GM13976 (cell line): Measurements from ENCODE around the gene C2orf81.
A peak's percentile ranks its signal among the peaks of the same experiment; 100 is the strongest.
"Not testable (repeated sequence)": the region's sequence is repeated elsewhere in the genome, so short reads cannot be mapped to it uniquely, and the experiment has no call there.

Source experiments
- DNase-seq: peaks from one replicate; pipeline ENCODE4 v3.0.0; 2012; ENCODE audit warnings: low spot score
- in situ Hi-C: fragments of 300-500 bp; cut with MboI; formaldehyde crosslinking; loops from one replicate; pipeline ENCODE4 v1.12.0; 2022; ENCODE audit warnings: low sequenced_read_pairs, mixed read lengths, inconsistent platforms; ENCODE audit not compliant: unreplicated experiment
- TF ChIP-seq, protein P1 (sequence below): IDR thresholded peaks from 2 replicates; pipeline ENCODE4 v1.5.1; 2012; ENCODE audit warnings: borderline replicate concordance, mild to moderate bottlenecking; ENCODE audit not compliant: insufficient read depth; ENCODE audit errors: extremely low read depth, missing control alignments, control extremely low read depth

C2orf81 gene

GRCh38 chr2:74448771-74449170, 27.4 kb upstream of the C2orf81 start:
- DNase-seq = no peak
- in situ Hi-C loops = no loop called here
- TF ChIP-seq, protein P1, sequence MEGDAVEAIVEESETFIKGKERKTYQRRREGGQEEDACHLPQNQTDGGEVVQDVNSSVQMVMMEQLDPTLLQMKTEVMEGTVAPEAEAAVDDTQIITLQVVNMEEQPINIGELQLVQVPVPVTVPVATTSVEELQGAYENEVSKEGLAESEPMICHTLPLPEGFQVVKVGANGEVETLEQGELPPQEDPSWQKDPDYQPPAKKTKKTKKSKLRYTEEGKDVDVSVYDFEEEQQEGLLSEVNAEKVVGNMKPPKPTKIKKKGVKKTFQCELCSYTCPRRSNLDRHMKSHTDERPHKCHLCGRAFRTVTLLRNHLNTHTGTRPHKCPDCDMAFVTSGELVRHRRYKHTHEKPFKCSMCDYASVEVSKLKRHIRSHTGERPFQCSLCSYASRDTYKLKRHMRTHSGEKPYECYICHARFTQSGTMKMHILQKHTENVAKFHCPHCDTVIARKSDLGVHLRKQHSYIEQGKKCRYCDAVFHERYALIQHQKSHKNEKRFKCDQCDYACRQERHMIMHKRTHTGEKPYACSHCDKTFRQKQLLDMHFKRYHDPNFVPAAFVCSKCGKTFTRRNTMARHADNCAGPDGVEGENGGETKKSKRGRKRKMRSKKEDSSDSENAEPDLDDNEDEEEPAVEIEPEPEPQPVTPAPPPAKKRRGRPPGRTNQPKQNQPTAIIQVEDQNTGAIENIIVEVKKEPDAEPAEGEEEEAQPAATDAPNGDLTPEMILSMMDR = no peak

DNA sequence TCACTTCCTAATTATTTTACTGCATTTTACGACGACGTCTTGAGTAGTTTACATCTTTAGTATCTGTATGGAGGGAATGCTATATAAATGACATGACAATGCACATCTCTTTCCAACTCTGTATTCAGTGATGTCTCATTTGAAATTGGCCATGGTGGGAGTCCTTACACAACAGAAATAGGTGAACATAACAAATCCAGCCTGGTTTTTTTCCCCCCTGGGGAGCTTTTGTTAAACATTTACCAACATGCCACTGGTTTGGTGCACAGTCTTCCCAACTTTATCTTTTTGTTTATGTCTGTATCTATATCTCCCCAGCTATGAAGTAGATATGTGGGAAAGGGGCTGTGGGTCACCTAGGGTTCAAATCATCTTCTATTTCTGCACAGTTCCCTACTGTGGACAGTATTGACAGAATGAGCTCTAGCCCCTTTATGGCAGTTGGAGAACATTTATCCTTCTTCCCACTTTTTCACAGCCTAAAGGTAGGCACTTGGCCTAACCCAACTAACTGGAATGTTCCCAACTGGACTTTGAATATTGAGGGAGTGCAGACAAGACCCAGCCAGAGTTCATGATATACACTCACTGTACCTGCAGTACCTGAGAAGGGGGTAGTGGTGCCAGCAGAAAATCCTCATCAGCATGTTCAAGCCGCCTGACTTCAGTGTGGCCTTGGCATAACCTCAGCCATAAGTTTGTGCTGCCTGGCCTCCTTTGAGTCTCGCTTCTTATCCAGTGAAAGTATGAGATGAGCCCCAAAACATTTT, 26.0 kb upstream of the C2orf81 start:
- in situ Hi-C loops = no loop called here
- TF ChIP-seq, protein P1 = no peak
- DNase-seq = no peak

DNA sequence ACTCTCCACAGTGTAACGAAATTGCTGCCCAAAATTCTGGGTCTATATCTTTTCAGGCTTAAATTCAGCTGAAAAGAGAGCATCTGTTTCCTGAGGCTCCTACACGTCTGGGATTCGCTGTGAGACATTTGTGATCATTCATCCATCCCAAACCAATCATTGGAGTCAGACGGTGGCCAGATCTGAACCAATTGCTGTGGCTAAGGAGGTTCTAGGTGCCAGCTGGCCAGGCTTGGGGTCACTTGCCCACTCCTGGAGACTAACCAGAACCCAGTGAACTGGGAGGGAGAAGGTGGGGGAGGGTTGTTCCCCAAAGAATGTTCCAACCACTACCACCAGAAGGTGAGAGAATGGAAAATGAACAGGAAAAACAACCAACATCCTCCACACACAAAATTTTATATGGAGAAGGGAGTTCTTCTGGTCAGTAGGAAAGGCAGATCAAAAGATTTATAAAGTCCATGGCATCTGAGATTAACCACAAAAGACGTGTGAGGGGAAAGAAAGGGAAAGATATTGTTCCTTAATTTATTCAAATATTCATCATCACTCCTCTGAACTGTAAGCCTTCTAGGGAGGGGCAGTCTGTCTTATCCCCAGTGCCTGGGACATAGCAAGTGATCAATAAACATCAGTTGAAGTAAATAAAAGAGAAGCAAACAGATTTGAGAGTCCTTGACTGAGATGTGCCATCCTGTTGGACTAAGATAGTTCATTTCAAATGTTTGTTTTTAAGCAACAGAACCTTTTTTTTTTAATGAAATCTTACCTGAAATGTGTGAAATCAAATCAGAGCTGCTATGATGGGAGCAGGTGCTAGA, 23.3 kb upstream of the C2orf81 start:
- in situ Hi-C loops = no loop called here
- DNase-seq = no peak
- TF ChIP-seq, protein P1 = no peak

DNA sequence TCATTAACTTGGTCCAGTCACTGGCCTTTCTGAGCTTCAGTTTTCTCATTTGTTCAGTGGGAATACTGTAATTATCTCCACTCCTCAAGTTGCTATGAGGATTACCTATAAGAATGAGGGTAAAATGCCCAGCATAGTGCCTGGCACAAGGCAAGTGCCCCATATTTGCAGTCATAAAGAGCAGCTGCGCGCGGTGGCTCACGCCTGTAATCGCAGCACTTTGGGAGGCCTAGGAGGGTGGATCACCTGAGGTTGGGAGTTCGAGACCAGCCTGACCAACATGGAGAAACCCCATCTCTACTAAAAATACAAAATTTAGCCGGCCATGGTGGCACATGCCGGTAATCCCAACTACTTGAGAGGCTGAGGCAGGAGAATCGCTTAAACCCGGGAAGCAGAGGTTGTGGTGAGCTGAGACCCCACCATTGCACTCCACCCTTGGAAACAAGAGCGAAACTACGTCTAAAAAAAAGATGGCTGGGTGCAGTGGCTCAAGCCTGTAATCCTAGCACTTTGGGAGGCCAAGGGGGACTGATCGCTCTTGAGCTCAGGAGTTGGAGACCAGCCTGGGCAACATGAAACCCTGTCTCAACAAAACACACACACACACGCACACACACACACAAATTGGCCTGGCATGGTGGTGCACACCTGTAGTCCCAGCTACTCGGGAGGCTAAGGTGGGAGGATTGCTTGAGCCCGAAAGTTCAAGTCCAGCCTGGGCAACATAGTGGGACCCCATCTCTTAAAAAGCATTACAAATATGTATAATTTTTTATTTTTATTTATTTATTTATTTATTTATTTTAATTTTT, 21.3 kb upstream of the C2orf81 start:
- DNase-seq, in situ Hi-C loops: not testable (repeated sequence)

GRCh38 chr2:74441690-74442482, 20.5 kb upstream of the C2orf81 start, which contains the start of gene RTKN:
Gene RTKN (minus strand): TSS chr2:74441937. CDS start chr2:74441816, 121 bp downstream.
- in situ Hi-C loops = no loop called here
- peak; percentile 68 for DNase-seq
- TF ChIP-seq, protein P1 = no peak

DNA sequence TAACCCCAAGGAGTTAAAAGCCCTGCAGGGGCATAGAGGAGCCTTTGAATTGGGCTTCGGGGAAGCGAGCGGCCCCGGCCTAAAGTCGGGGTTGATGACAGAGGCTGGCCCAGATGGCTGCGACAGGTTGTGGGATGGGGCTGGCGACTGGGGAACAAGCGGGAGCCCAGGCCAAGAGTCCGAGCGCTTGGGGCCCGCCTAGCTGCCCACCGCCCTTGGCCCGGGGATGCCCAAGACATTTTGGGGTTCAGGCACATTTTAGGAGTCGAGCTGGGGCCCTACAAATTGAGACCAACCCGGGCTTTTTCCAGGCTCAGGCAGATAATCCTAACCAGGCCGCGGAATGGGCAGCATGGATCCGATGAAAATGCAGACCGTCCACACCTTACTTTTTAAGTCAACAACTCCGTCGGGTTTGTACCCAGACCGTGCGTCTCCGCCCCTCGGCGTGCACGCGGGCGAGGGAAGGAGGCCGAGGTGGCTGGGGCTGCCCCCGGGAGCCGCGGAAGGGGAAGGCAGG, 19.8 kb upstream of the C2orf81 start:
- TF ChIP-seq, protein P1 = no peak
- no peak for DNase-seq
- in situ Hi-C loops = no loop called here
